ENCODE results near the gene GPATCH2. TPM values are rescaled to one million over a fixed set of nuclear protein-coding genes. Genes with fewer than 3 reads are reported as not detected.

GPATCH2 gene
- total RNA-seq, 4 donors from 2014 or later, result 14.1 to 15.5 (median 15.3) TPM

- TF ChIP-seq CTCF (IDR thresholded peaks at IDR 0.05; ENCODE audit: low read depth), result no peak
Observed at GRCh38 chr1:217542136-217542777, 88.6 kb downstream of the GPATCH2 start.

- TF ChIP-seq CTCF (IDR thresholded peaks at IDR 0.05; ENCODE audit: low read depth), result no peak
Observed at GRCh38 chr1:217540321-217540720, 90.6 kb downstream of the GPATCH2 start.

- TF ChIP-seq CTCF (IDR thresholded peaks at IDR 0.05; ENCODE audit: low read depth), result no peak
Observed at GRCh38 chr1:217539510-217539909, 91.4 kb downstream of the GPATCH2 start.

GRCh38 chr1:217535601-217536377 is 95.1 kb downstream of the GPATCH2 start:
- no peak for TF ChIP-seq CTCF (IDR thresholded peaks at IDR 0.05; ENCODE audit: low read depth)

- TF ChIP-seq CTCF (IDR thresholded peaks at IDR 0.05; ENCODE audit: low read depth), result no peak
Observed at GRCh38 chr1:217534566-217534965, 96.3 kb downstream of the GPATCH2 start.

- no peak for TF ChIP-seq CTCF (IDR thresholded peaks at IDR 0.05; ENCODE audit: low read depth)
Observed at GRCh38 chr1:217528271-217528670, 102.6 kb downstream of the GPATCH2 start.

- no peak for TF ChIP-seq CTCF (IDR thresholded peaks at IDR 0.05; ENCODE audit: low read depth)
Observed at GRCh38 chr1:217527151-217527550, 103.7 kb downstream of the GPATCH2 start.

Measured in subcutaneous adipose tissue (tissue), 4 donors.